CD4-positive, alpha-beta T cell treated with Interleukin-21 for 1 hour (primary cell): ENCODE results near the gene SCAF1.

Experiments used
- DNase-seq: peaks from one replicate; pipeline ENCODE4 v3.0.0-alpha.2; 2020

Gene SCAF1

GRCh38 chr19:49688531-49689132 lies 46.6 kb downstream of the SCAF1 start:
- no peak for DNase-seq

- peak; percentile 38 for DNase-seq
Observed at GRCh38 chr19:49689133-49690078, 47.4 kb downstream of the SCAF1 start, which contains the start of gene ADM5. ADM5 (plus strand) TSS chr19:49689594; CDS start chr19:49689838, 244 bp downstream.

- DNase-seq, result no peak
Observed at GRCh38 chr19:49690079-49690655, 48.2 kb downstream of the SCAF1 start.

GRCh38 chr19:49690656-49691242 lies 48.7 kb downstream of the SCAF1 start, which contains the start of gene CPT1C:
CPT1C (plus strand) TSS chr19:49691116; CDS start chr19:49692253, 1,137 bp downstream.
- DNase-seq, result peak; percentile 68

- peak; percentile 32 for DNase-seq
Observed at GRCh38 chr19:49691243-49692146, 49.5 kb downstream of the SCAF1 start.

- no peak for DNase-seq
Observed at GRCh38 chr19:49692147-49692506, 50.1 kb downstream of the SCAF1 start.

- DNase-seq, result no peak
Observed at GRCh38 chr19:49696115-49696514, 54.1 kb downstream of the SCAF1 start.

GRCh38 chr19:49696865-49697264 lies 54.9 kb downstream of the SCAF1 start:
- no peak for DNase-seq

- DNase-seq, result no peak
Observed at GRCh38 chr19:49699364-49699763, 57.4 kb downstream of the SCAF1 start.

GRCh38 chr19:49700563-49700962 lies 58.6 kb downstream of the SCAF1 start:
- no peak for DNase-seq

- no peak for DNase-seq
Observed at GRCh38 chr19:49701271-49701786, 59.3 kb downstream of the SCAF1 start.

- no peak for DNase-seq
Observed at GRCh38 chr19:49704888-49705642, 63.1 kb downstream of the SCAF1 start.

- no peak for DNase-seq
Observed at GRCh38 chr19:49705919-49706318, 63.9 kb downstream of the SCAF1 start.
